ENCODE data around the gene WDR88.
"Not testable (repeated sequence)": the region's sequence is repeated elsewhere in the genome, so short reads cannot be mapped to it uniquely, and the experiment has no call there.

WDR88 gene

GRCh38 chr19:33132021-33132420 lies at the start of gene WDR88:
WDR88 (plus strand) TSS chr19:33132114; CDS start chr19:33132170, 56 bp downstream.
- DNase-seq, result no peak

- DNase-seq, result no peak
Measured at GRCh38 chr19:33085570-33086128, 46.3 kb upstream of the WDR88 start.

GRCh38 chr19:33086955-33087354 lies 45.0 kb upstream of the WDR88 start:
- no peak for DNase-seq

GRCh38 chr19:33089010-33089409 lies 42.9 kb upstream of the WDR88 start:
- no peak for DNase-seq

- no peak for DNase-seq
Measured at GRCh38 chr19:33090179-33090578, 41.7 kb upstream of the WDR88 start.

GRCh38 chr19:33093420-33094210 lies 38.3 kb upstream of the WDR88 start:
- DNase-seq, result no peak

GRCh38 chr19:33094436-33095067 lies 37.4 kb upstream of the WDR88 start:
- DNase-seq, result no peak

- DNase-seq, result no peak
Measured at GRCh38 chr19:33096005-33096404, 35.9 kb upstream of the WDR88 start.

GRCh38 chr19:33098055-33098534 lies 33.8 kb upstream of the WDR88 start:
- no peak for DNase-seq

- no peak for DNase-seq
Measured at GRCh38 chr19:33100894-33101644, 30.8 kb upstream of the WDR88 start.

- DNase-seq, result no peak
Measured at GRCh38 chr19:33102893-33103292, 29.0 kb upstream of the WDR88 start.

- no peak for DNase-seq
Measured at GRCh38 chr19:33108161-33108560, 23.8 kb upstream of the WDR88 start.

- no peak for DNase-seq
Measured at GRCh38 chr19:33110137-33110910, 21.6 kb upstream of the WDR88 start.

GRCh38 chr19:33111587-33111986 lies 20.3 kb upstream of the WDR88 start:
- no peak for DNase-seq

- DNase-seq, result no peak
Measured at GRCh38 chr19:33114312-33114711, 17.6 kb upstream of the WDR88 start.

GRCh38 chr19:33117501-33117900 lies 14.4 kb upstream of the WDR88 start:
- DNase-seq, result no peak

GRCh38 chr19:33118643-33119042 lies 13.3 kb upstream of the WDR88 start:
- DNase-seq, result no peak

GRCh38 chr19:33124207-33125098 lies 7.5 kb upstream of the WDR88 start:
- DNase-seq, result no peak

GRCh38 chr19:33125929-33126388 lies 6.0 kb upstream of the WDR88 start:
- DNase-seq, result peak; percentile 27

GRCh38 chr19:33126712-33127111 lies 5.2 kb upstream of the WDR88 start:
- not testable (repeated sequence) for DNase-seq

- no peak for DNase-seq
Measured at GRCh38 chr19:33129901-33130300, 2.0 kb upstream of the WDR88 start.
